HG03159 (cell line): ENCODE results near the gene LRRN4CL.
"Not testable (repeated sequence)": the region's sequence is repeated elsewhere in the genome, so short reads cannot be mapped to it uniquely, and the experiment has no call there.

ENCODE experiments used
- ATAC-seq: cut with Tn5 transposase; IDR thresholded peaks from one replicate; pipeline ENCODE4 v1.9.1; 2021; ENCODE audit warnings: mild to moderate bottlenecking, moderate library complexity; ENCODE audit not compliant: unreplicated experiment

Gene LRRN4CL

DNA sequence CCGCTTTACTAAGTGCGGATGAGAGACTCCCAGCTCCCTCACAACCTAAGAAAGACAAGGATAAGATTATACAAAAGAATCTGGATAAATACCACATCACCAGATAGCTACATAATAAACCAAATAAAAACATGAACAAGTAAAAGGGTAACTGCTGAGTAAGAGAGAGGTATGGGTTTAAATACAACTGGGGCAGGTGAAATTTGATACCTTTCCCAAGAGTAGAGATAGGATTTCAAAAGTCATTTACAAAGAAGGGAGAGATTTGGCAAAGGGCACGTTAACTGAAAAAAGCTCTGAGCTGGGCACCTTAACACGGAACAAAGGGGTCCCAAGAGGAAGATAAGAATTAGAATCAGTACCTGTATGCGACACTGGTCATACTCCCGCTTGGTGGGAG is 12.2 kb downstream of the LRRN4CL start:
- no peak for ATAC-seq

DNA sequence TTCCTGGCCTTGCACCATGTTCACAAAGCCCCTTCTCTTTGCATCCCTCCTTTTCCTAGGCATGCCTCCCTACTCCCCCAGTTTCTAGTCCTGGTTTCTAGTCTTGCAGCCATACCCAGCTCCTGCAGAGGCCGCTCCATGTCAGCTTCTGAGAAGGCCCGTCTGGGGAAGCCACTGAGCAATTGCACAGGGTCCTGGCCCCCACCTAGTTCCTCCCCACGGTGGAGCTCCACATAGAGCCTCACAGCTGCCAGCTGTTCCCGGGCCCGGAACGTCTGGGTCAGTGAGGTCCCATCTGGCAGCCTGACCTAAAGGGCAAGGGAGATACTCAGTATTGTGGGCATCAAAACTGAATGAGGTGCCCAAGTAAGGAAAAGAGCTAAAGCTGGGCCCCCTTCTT is 12.6 kb downstream of the LRRN4CL start:
- ATAC-seq: no peak

DNA sequence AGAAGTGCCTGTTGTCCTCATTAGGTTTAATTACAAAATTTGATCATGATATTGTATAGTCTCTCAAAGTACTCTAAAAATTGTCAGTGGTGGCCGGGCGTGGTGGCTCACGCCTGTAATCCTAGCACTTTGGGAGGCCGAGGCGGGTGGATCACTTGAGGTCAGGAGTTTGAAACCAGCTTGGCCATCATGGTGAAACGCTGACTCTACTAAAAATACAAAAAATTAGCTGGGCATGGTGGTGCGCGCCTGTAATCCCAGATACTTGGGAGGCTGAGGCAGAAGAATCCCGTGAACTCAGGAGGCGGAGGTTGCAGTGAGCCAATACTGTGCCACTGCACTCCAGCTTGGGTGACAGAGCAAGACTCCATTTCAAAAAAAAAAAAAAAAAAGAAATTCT is 13.9 kb downstream of the LRRN4CL start:
- not testable (repeated sequence) for ATAC-seq

DNA sequence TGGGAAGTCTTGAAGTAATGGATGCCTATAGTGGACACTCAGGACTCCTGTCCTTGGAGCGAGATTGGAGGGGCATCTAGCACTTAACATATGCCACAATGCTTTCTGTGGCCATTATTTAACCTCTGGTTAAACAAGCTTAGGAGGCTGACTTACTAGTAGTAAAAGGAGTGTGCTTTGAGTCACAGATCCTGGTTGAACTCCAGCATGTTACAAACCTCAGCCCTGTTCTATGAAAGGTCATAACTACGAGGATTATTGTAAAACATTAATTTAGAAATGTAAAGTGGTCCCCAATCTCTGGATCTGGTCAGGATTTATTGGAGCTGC is 16.2 kb downstream of the LRRN4CL start:
- ATAC-seq: no peak

DNA sequence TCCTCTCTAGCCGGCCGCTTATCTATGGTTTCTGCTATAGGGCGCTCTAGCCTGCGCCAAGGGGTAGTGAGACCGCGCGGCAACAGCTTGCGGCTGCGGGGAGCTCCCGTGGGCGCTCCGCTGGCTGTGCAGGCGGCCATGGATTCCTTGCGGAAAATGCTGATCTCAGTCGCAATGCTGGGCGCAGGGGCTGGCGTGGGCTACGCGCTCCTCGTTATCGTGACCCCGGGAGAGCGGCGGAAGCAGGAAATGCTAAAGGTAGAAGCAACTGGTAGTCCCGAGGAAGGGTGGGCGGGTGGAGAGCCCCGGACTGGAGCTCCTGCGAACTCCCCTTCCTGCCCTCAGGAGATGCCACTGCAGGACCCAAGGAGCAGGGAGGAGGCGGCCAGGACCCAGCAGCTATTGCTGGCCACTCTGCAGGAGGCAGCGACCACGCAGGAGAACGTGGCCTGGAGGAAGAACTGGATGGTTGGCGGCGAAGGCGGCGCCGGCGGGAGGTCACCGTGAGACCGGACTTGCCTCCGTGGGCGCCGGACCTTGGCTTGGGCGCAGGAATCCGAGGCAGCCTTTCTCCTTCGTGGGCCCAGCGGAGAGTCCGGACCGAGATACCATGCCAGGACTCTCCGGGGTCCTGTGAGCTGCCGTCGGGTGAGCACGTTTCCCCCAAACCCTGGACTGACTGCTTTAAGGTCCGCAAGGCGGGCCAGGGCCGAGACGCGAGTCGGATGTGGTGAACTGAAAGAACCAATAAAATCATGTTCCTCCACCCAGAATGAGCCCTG is 17.5 kb downstream of the LRRN4CL start, which contains the start of the genes LBHD1 and UQCC3:
Gene LBHD1 (minus strand): TSS at position 660 of the 782 bp plus-strand sequence. CDS start 2,236 bp downstream, outside the sequence.
Gene UQCC3 (plus strand): TSS at position 66 of the 782 bp plus-strand sequence. CDS start 73 bp downstream, at position 139.
- ATAC-seq: peak; percentile 64

DNA sequence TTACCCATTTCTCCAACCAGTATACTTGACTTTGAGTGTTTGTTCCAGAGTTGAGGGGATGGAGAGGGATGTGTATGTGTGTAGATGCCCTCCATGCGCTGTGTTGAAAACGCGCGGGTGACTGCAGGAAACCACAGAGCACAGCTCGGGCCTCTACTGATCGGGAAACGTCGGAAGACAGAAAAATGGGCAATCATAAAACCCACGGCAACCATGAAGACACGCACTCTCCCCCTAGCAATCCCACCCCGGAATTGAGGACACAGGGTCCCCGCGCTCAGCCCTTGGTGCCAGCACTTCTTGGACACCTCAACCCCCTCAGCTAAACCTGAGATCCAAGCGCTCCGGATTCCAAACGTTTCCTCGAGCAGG is 18.1 kb downstream of the LRRN4CL start:
- no peak for ATAC-seq

DNA sequence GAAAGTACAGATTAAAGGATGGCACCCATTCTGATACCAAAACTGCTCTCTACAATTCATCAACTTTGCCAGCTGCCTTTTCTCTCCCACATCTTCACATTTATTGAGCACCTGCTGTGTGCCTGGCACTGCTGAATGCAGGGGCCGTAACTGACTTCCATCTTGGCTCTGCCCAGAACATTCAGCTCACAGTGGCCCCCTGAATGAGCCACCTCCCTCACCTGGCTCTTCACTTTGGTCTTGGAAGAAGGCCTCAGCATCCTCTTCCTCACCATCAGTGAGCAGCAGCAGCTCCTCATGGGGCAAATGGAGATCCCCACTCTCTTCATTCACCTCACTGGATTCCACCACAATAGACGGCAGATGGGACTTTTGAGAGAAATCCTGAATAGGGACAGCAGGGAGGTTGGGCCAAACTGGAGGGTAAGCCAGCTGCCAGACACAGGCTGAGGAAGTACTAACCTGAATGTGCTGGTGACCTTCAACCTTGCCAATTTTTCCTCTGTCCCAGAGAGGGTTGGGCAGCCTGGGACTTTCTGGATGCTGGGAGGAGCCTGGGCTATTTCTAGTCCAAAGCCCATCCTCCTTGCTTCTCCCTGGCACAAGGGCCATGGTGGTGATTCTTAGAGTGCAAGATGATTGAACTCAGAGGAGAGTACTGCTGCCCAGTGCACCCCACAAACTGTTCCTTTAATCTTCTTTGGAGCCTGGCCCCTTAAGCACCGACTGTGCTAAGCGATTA is 19.7 kb downstream of the LRRN4CL start:
- ATAC-seq: no peak

DNA sequence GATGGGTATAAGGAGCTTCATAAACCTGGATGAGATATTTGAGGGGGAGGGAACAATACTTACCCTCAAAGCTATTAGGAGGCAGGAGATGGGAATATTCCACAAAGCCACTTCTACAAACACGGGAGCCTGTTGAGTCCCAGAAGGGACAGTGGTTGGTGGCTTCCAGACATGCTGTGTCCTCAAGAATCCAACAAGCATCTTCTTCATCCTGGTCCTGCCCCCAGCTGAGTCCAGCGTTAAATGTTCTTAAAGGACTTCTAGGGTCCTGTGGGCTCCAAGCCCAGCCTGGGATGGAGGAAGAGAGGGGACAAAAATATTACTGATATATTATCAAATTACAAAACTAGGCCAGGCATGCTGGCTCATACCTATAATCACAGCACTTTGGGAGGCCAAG is 21.9 kb downstream of the LRRN4CL start:
- ATAC-seq: no peak

DNA sequence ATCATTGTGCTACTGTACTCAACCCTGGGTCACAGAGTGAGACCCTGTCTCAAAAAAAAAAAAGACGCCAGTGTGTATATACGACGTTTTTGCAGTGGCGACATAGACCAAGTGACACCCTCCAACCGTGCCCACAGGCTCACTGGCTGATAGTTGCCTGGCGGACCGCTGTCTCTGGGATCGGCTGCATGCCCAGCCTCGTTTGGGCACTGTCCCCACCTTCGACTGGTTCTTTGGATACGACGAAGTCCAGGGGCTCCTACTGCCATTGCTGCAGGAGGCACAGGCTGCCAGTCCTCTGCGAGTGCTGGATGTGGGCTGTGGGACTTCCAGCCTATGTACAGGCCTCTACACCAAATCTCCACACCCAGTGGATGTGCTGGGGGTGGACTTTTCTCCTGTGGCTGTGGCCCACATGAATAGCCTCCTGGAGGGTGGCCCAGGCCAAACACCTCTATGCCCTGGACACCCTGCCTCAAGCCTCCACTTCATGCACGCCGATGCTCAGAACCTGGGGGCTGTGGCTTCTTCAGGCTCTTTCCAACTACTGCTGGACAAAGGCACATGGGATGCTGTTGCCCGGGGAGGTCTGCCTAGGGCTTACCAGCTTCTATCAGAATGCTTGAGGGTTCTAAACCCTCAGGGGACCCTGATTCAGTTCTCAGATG is 22.9 kb downstream of the LRRN4CL start:
- no peak for ATAC-seq

DNA sequence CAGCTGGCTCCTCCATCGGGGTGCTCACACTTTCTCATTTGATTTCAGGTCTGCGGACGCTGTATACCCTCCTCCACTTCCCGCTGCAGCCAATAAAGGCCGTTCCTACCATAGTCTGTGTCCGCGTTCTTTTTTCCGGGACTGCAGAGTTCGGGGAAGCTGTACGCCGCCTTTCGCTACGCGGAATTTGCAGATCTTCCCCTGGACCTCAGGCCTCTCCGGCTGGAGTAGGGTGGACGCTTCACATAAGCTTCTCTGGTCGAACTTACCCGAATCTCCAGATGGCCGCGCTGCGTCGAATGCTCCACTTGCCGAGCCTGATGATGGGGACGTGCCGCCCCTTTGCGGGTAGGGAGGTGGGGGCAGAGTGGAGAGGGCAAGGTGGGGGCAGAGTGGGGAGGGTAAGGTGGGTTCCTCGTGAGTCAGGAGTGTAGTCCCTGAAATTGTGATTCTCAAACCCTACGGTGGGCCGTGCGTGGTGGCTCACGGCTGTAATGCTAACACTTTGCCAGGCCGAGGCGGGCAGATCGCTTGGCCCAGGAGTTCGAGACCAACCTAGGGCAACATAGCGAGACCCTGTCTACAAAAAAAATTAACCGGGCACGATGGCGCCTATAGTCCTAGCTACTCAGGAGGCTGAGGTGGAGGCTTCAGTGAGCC is 23.6 kb downstream of the LRRN4CL start:
- peak; percentile 14 for ATAC-seq

DNA sequence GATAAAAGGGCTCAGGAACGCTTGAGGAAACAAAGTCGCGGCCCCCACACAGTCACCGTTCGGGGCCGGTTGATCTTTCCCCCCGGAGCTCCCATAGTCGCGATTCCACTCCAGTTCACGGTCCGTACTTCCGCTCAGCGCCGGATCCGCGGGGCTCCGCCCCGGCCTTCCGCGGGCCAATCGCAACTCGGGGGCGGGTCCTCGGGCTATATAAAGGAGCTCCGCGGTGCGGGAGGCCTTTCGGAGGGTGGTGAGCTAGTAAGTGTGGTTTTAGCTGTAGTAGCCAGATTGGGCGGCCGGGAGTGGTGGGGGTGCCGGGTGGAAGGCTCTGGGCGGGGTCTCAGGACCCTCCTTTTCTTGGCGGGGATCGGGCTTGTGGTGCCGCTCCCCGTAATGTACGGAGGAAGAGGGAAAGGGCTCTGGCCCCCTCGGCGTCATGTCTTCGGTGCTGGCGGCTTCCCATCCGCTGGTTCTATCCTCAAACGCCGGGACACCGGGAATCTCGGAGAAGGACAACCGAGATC is 24.2 kb downstream of the LRRN4CL start, which contains the start of the genes C11orf98 and CSKMT:
Gene C11orf98 (minus strand): TSS at position 136 of the 524 bp plus-strand sequence. CDS start 41 bp downstream, at position 95.
Gene CSKMT (plus strand): TSS at position 238 of the 524 bp plus-strand sequence. CDS start 568 bp downstream, outside the sequence.
- peak; percentile 70 for ATAC-seq

DNA sequence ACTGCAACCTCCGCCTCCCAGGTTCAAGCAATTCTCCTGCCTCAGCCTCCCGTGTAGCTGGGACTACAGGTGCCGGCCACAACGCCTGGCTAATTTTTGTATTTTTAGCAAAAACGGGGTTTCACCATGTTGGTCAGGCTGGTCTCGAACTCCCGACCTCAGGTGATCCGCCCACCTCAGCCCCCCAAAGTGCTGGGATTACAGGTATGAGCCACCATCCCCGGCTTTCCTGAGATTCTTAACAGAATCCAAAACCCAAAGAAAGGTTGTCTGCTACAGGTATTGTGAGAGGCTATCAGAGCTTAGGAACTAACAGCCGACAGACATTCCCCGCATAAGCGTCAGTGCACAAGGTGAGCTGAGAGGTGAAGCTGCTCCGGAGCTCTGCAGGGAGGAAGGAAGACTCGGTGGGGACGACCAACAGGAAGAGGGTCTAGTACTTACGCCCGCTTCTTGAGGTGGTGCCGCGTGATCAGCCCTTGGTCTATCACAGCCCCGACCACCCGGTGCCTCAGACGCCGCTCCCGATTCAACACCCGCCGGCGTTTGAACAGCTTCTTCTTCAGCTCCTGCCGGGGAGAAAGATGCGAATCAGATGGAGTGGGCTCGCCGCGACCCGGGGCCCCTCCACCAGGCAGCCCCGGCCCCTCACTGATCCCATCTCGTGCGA is 24.8 kb downstream of the LRRN4CL start:
- peak; percentile 45 for ATAC-seq

DNA sequence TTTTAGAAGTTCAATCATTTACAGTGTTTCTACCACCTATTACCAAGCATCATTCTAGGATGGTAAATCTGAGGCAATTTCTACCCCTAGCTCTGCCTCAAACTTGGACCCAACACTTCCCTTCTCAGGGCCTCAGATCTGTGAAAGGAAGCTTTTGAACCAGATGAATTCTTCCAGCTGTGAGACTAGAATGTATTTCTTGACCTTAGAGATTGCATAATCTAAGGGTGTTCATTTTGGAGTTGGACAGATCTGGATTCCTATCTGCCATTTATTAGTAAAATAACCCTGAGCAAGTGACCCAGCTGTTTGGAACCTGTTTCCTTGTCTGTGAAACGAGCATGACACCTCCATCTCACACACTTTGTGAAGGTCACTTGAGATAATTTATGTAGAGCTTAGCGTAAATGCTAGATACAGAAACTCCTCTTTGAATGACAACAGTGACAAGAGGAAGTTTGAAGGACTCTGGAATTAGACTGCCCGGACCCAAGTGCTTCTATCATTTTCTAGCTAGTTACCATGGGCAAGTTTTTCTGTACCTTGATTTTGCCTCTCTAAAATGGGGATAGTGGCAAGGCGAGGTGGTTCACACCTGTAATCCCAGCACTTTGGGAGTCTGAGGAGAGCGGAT is 32.4 kb downstream of the LRRN4CL start:
- no peak for ATAC-seq

DNA sequence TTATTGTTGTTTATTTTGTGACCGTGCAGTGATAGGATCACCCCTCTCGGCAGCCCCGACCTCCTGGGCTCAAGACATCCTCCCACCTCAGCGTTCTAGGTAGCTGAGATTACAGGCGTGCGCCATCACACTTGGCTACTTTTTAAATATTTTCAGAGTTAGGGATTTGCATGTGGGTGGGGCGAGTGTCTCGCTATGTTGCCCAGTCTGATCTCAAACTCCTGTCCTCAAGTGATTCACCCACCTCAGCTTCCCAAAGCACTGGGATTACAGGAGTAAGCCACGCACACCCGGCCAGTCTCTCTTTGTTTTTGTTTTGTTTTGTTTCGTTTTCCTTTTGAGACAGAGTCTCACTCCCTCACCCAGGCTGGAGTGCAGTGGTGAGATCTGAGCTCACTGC is 35.0 kb downstream of the LRRN4CL start:
- ATAC-seq: no peak

DNA sequence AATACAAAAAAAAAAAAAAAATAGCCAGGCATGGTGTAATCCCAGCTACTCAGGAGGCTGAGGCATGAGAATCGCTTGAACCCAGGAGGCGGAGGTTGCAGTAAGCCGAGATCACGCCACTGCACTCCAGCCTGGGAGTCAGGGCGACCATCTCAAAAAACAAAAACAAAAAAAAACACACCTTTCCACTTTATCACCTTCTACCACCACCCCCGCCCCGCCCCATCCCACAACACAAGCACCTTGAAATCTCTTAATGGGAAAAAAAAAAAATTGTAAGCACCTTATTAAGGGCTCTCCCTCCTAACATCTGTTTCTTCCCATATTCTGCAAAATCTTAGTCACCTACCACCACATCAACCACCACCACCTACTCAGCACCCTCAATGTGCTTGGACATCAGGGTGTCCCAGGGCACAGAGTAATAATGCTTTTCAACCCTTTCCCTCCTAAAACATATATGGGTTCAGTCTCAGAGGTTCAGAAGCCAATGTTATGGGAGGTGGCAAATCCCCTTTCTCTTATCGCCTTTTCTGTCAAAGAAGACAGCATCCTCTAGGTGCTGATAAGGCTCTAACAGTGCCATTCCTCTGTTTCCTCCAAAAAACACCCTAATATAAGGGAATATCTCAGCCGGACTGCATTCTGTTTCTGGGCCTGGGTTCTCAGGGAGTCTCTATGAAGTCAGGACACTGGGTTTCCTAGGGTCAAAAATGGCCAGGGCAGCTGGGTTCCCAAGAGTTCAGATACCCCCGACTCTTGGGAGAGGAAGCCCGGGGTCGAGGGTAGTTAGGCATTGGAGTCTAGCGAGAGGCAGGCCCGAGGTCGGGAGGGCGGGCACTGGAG is 36.9 kb downstream of the LRRN4CL start:
- no peak for ATAC-seq

DNA sequence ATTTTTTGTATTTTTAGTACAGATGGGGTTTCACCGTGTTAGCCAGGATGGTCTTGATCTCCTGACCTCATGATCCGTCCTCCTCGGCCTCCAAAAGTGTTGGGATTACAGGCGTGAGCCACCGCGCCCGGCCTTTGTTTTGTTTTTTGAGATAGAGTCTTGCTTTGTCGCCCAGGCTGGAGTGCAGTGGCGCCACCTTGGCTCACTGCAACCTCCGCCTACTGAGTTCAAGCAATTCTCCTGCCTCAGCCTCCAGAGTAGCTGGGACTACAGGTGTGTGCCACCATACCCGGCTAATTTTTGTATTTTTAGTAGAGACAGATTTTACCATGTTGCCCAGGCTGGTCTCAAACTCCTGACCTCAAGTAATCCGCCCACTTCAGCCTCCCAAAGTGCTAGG is 39.0 kb downstream of the LRRN4CL start:
- ATAC-seq: not testable (repeated sequence)

DNA sequence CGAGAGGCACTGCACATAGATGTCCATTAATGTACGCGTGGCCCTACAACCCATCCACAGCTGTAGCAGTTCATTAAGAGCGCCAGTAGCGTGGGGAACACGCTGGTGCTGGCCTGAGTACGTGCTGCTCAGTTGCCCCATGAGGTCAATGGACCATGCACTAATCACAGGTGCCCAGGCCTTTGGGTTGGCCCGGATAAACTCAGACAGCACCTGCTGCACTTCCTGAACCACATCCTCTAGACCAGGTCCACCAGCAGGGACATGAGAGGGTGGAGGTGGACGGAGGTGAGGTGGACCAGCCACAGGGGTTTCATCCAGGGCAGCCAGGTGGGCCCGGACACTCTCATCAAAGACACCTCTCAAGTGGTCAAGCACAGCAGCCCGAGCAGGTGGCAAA is 39.8 kb downstream of the LRRN4CL start:
- ATAC-seq: no peak

DNA sequence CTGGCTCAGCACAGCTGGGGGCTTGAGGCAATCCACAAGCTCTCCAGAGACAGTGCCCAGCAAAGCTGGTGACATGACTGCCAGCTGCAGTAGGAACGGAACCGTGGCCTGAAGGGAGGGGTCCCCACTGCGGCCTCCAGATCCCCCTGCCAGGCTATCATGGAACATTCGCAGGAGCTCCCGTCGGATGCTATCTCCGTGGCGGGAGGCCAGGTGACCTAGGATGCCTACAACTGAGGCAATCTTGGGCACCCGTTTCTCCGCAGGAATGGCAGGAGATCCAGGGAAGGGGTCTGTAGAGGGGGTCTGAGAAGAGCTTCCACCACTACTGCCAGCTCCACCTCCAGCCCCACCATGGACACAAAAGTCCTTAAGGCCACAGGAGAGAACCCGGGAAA is 40.4 kb downstream of the LRRN4CL start:
- no peak for ATAC-seq
